Frontal cortex (tissue), 1 donor: ENCODE measurements around the gene LARP4B. TPM values are rescaled to one million over a fixed set of nuclear protein-coding genes. Genes with fewer than 3 reads are reported as not detected.

Experiments
- total RNA-seq: library from RNA; depleted of rRNA; stranded (reverse); fragments of >200 nt; gene quantifications from one replicate; pipeline ENCODE4 v1.2.3, GENCODE V29; 2014

LARP4B gene
- total RNA-seq, 1 donor from 2014 or later = 29.3 TPM

Other genes starting within 250 kb of the LARP4B start
- gene DIP2C, start 242.0 kb downstream of the LARP4B start, total RNA-seq = 41.6 TPM
- 21.6 TPM for gene GTPBP4, start 56.7 kb upstream of the LARP4B start, total RNA-seq
- not detected for gene IDI2, start 94.2 kb upstream of the LARP4B start, total RNA-seq
- 160 TPM for gene IDI1, start 117.4 kb upstream of the LARP4B start, total RNA-seq
- 32.6 TPM for gene WDR37, start 124.7 kb upstream of the LARP4B start, total RNA-seq